GM23338 (cell line): Measurements from ENCODE around the gene SLC39A11. TPM values are rescaled to one million over a fixed set of nuclear protein-coding genes. Genes with fewer than 3 reads are reported as not detected.

Source experiments
- ATAC-seq: fragments of 200-7000 bp; cut with Tn5 transposase; 3 replicates; pipeline ENCODE4 v1.9.1; 2020
- DNase-seq: peaks from one replicate; pipeline ENCODE4 v3.0.0-alpha.2; 2015; ENCODE audit warnings: low spot score
- H2AFZ ChIP-seq: fragments of 200-600 bp; sonication (generic); 2 replicates; pipeline ENCODE4 v1.8.0; 2016; ENCODE audit warnings: antibody characterized with exemption, mild to moderate bottlenecking, moderate library complexity
- H3F3A ChIP-seq: fragments of 200-600 bp; sonication (generic); replicated peaks from 2 replicates; pipeline ENCODE4 v1.8.0; 2017; ENCODE audit warnings: antibody characterized with exemption, mixed run types, low read depth
- H3K27ac ChIP-seq: fragments of 200-600 bp; sonication (generic); 2 replicates; pipeline ENCODE4 v1.6.1; 2016; ENCODE audit warnings: low read depth
- H3K27me3 ChIP-seq: fragments of 200-600 bp; sonication (generic); 2 replicates; pipeline ENCODE4 v1.8.0; 2016; ENCODE audit warnings: mild to moderate bottlenecking, mixed run types, moderate library complexity; ENCODE audit not compliant: insufficient read depth
- H3K36me3 ChIP-seq: fragments of 200-600 bp; sonication (generic); 2 replicates; pipeline ENCODE4 v1.8.0; 2016; ENCODE audit warnings: mild to moderate bottlenecking; ENCODE audit not compliant: insufficient read depth
- H3K4me1 ChIP-seq: fragments of 200-600 bp; sonication (generic); 2 replicates; pipeline ENCODE4 v1.8.0; 2016; ENCODE audit warnings: mild to moderate bottlenecking, moderate library complexity; ENCODE audit not compliant: insufficient read depth
- H3K4me2 ChIP-seq: fragments of 200-600 bp; sonication (generic); 2 replicates; pipeline ENCODE4 v1.7.1; 2017; ENCODE audit warnings: mixed run types
- H3K4me3 ChIP-seq: fragments of 200-600 bp; sonication (generic); 2 replicates; pipeline ENCODE4 v1.6.1; 2016; ENCODE audit warnings: mixed run types
- H3K79me2 ChIP-seq: fragments of 200-600 bp; sonication (generic); replicated peaks from 2 replicates; pipeline ENCODE4 v1.8.0; 2017; ENCODE audit warnings: mild to moderate bottlenecking; ENCODE audit not compliant: insufficient read depth
- H3K9me2 ChIP-seq: fragments of 200-600 bp; sonication (generic); 2 replicates; pipeline ENCODE4 v1.8.0; 2017; ENCODE audit not compliant: insufficient read depth
- H4K20me1 ChIP-seq: fragments of 200-600 bp; sonication (generic); replicated peaks from 2 replicates; pipeline ENCODE4 v1.8.0; 2017; ENCODE audit warnings: mild to moderate bottlenecking; ENCODE audit not compliant: insufficient read depth
- H3K27ac Mint-ChIP-seq: 2 replicates; pipeline ENCODE4 v1.8.0; 2020; ENCODE audit warnings: inconsistent platforms, mild to moderate bottlenecking, moderate library complexity, mixed read lengths
- H3K27me3 Mint-ChIP-seq: 3 replicates; pipeline ENCODE4 v1.8.0; 2022; ENCODE audit warnings: low read depth, mild to moderate bottlenecking, moderate library complexity, mixed read lengths, inconsistent platforms; ENCODE audit not compliant: insufficient read depth, poor library complexity
- H3K36me3 Mint-ChIP-seq: 3 replicates; pipeline ENCODE4 v1.8.0; 2021; ENCODE audit warnings: low read depth, mild to moderate bottlenecking, inconsistent platforms, moderate library complexity, mixed read lengths
- H3K4me1 Mint-ChIP-seq: 3 replicates; pipeline ENCODE4 v1.8.0; 2020; ENCODE audit warnings: mild to moderate bottlenecking, inconsistent platforms, mixed read lengths
- H3K4me3 Mint-ChIP-seq: 3 replicates; pipeline ENCODE4 v1.8.0; 2021; ENCODE audit warnings: moderate library complexity, mild to moderate bottlenecking, inconsistent platforms, mixed read lengths
- H3K9me3 Mint-ChIP-seq: 3 replicates; pipeline ENCODE4 v1.8.0; 2020; ENCODE audit warnings: moderate library complexity, mild to moderate bottlenecking, inconsistent platforms, mixed read lengths
- CREB1 ChIP-seq: fragments of 250-450 bp; sonication (Bioruptor Pico); IDR thresholded peaks from 2 replicates; pipeline ENCODE4 v1.5.0; 2020; ENCODE audit warnings: low read depth, mild to moderate bottlenecking, moderate library complexity
- CTCF ChIP-seq, 2 experiments: fragments of 200-600 bp in 1 of 2; sonication (generic) in 1 of 2; conservative IDR thresholded peaks; 2 replicates each; pipeline versions ENCODE4 v1.5.1 to v1.6.1; 2016 to 2017; ENCODE audit warnings: antibody characterized with exemption in 2 of 2, low read depth in 2 of 2, mild to moderate bottlenecking in 2 of 2, moderate library complexity in 1 of 2
- EZH2 ChIP-seq: fragments of 200-600 bp; sonication (generic); IDR thresholded peaks from one replicate; pipeline ENCODE4 v1.8.0; 2017; ENCODE audit warnings: antibody characterized with exemption, mild to moderate bottlenecking, low read depth; ENCODE audit not compliant: unreplicated experiment
- EZH2phosphoT487 ChIP-seq: fragments of 200-600 bp; sonication (generic); IDR thresholded peaks from one replicate; pipeline ENCODE4 v1.8.1; 2018; ENCODE audit warnings: antibody characterized with exemption; ENCODE audit not compliant: unreplicated experiment
- JUNB ChIP-seq: IDR thresholded peaks from one replicate; pipeline ENCODE4 v1.6.1; 2016; ENCODE audit warnings: antibody characterized with exemption; ENCODE audit not compliant: unreplicated experiment
- NANOG ChIP-seq: IDR thresholded peaks from 2 replicates; pipeline ENCODE4 v1.6.1; 2016; ENCODE audit warnings: antibody characterized with exemption, borderline replicate concordance
- POLR2AphosphoS5 ChIP-seq: IDR thresholded peaks from 2 replicates; pipeline ENCODE4 v1.6.1; 2016; ENCODE audit warnings: antibody characterized with exemption, low read depth
- STAT1 ChIP-seq: IDR thresholded peaks from one replicate; pipeline ENCODE4 v1.6.1; 2016; ENCODE audit warnings: antibody characterized with exemption; ENCODE audit not compliant: unreplicated experiment
- ZNF114 ChIP-seq: fragments of 250-450 bp; sonication (Bioruptor Pico); IDR thresholded peaks from 2 replicates; pipeline ENCODE4 v1.5.0; 2020; ENCODE audit warnings: mild to moderate bottlenecking, moderate library complexity
- ZNF331 ChIP-seq: fragments of 250-450 bp; sonication (Bioruptor Pico); IDR thresholded peaks from 2 replicates; pipeline ENCODE4 v1.5.0; 2020; ENCODE audit warnings: low read depth, mild to moderate bottlenecking, moderate library complexity
- polyA plus RNA-seq: library from polyadenylated mRNA; unstranded; fragments of >200 nt; fragmentation: Nextera tagmentation; extraction: Ambion mirVana; gene quantifications from 2 replicates; pipeline ENCODE4 v1.2.1, GENCODE V29; 2016
- total RNA-seq: library from RNA; depleted of rRNA; stranded (reverse); fragments of >200 nt; shearing (Covaris generic); gene quantifications from 2 replicates; pipeline ENCODE4 v1.2.3, GENCODE V29; 2014
- TF ChIP-seq, protein P1 (sequence below): IDR thresholded peaks from one replicate; pipeline ENCODE4 v1.6.1; 2018; ENCODE audit warnings: antibody characterized with exemption; ENCODE audit not compliant: unreplicated experiment
- TF ChIP-seq, protein P2 (sequence below): IDR thresholded peaks from 2 replicates; pipeline ENCODE4 v1.6.1; 2016; ENCODE audit warnings: antibody characterized with exemption

Gene SLC39A11
- total and polyA plus RNA-seq, 2 experiments from 2014 or later: 10.8 to 18.1 TPM

GRCh38 chr17:72691017-72691416 is 401.5 kb downstream of the SLC39A11 start:
- Mint-ChIP-seq H3K4me1 (no peaks in the 10 kb centered on the region), H3K36me3 (no peaks in the 10 kb centered on the region; the same call in 2 of the 3 replicates), H3K4me3 (no peak overlapping the region), H3K9me3 (no peaks in the 10 kb centered on the region), H3K27ac (no peak overlapping the region), H3K27me3 (no peaks in the 10 kb centered on the region)
- Histone ChIP-seq H3K79me2 (no peaks in the 10 kb centered on the region), H3K9me2 (no peaks in the 10 kb centered on the region), H3F3A (no peaks in the 10 kb centered on the region), H3K36me3 (no peaks in the 10 kb centered on the region), H3K4me2 (no peak overlapping the region), H3K27ac (no peak overlapping the region), H4K20me1 (no peaks in the 10 kb centered on the region), H3K27me3 (no peaks in the 10 kb centered on the region), H2AFZ (no peak overlapping the region), H3K4me3 (no peak overlapping the region), H3K4me1 (no peaks in the 10 kb centered on the region)
- ATAC-seq: no peak
- DNase-seq: no peak
- TF ChIP-seq EZH2 (no peak), ZNF331 (CRISPR knock-in tag) (no peak), CREB1 (no peak), POLR2AphosphoS5 (no peak)

DNA sequence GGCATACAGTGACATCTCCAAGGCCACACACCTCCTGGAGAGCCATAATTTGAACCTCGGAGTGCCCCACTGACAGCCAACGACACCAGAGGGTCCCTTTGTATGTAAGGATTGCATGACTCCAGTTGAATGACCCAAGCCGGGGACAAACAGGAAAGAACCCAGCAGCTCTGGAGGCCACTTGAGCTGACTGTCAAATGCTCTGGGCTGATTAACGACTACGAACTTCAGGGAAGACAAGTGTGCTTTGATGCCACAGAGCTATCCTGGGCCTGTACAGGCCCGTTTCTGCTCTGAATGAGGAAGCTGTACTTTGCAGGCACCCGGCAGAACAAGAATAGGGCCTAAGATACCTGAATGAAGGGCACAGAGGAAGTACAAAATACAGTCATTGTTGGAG is 404.6 kb downstream of the SLC39A11 start:
- Histone ChIP-seq H3F3A (no peaks in the 10 kb centered on the region), H2AFZ (no peak overlapping the region), H3K27me3 (no peaks in the 10 kb centered on the region), H3K79me2 (no peaks in the 10 kb centered on the region), H3K4me1 (no peaks in the 10 kb centered on the region), H4K20me1 (no peaks in the 10 kb centered on the region), H3K4me2 (no peak overlapping the region), H3K36me3 (no peaks in the 10 kb centered on the region), H3K4me3 (no peak overlapping the region), H3K9me2 (no peaks in the 10 kb centered on the region), H3K27ac (no peak overlapping the region)
- Mint-ChIP-seq H3K4me1 (no peaks in the 10 kb centered on the region), H3K9me3 (no peaks in the 10 kb centered on the region), H3K4me3 (no peak overlapping the region), H3K27me3 (peaks cover 4% of the 10 kb centered on the region), H3K27ac (no peak overlapping the region), H3K36me3 (no peaks in the 10 kb centered on the region; the same call in 2 of the 3 replicates)
- ATAC-seq (no peak), DNase-seq (no peak)
- TF ChIP-seq JUNB: no peak
- TF ChIP-seq EZH2phosphoT487: no peak
- no peak for TF ChIP-seq CTCF (conservative IDR thresholded peaks at IDR 0.05; ENCODE audit: low read depth in 2 of 2)
- TF ChIP-seq, protein P1, sequence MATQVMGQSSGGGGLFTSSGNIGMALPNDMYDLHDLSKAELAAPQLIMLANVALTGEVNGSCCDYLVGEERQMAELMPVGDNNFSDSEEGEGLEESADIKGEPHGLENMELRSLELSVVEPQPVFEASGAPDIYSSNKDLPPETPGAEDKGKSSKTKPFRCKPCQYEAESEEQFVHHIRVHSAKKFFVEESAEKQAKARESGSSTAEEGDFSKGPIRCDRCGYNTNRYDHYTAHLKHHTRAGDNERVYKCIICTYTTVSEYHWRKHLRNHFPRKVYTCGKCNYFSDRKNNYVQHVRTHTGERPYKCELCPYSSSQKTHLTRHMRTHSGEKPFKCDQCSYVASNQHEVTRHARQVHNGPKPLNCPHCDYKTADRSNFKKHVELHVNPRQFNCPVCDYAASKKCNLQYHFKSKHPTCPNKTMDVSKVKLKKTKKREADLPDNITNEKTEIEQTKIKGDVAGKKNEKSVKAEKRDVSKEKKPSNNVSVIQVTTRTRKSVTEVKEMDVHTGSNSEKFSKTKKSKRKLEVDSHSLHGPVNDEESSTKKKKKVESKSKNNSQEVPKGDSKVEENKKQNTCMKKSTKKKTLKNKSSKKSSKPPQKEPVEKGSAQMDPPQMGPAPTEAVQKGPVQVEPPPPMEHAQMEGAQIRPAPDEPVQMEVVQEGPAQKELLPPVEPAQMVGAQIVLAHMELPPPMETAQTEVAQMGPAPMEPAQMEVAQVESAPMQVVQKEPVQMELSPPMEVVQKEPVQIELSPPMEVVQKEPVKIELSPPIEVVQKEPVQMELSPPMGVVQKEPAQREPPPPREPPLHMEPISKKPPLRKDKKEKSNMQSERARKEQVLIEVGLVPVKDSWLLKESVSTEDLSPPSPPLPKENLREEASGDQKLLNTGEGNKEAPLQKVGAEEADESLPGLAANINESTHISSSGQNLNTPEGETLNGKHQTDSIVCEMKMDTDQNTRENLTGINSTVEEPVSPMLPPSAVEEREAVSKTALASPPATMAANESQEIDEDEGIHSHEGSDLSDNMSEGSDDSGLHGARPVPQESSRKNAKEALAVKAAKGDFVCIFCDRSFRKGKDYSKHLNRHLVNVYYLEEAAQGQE: no peak
- TF ChIP-seq ZNF331 (CRISPR knock-in tag): no peak
- TF ChIP-seq, protein P2, sequence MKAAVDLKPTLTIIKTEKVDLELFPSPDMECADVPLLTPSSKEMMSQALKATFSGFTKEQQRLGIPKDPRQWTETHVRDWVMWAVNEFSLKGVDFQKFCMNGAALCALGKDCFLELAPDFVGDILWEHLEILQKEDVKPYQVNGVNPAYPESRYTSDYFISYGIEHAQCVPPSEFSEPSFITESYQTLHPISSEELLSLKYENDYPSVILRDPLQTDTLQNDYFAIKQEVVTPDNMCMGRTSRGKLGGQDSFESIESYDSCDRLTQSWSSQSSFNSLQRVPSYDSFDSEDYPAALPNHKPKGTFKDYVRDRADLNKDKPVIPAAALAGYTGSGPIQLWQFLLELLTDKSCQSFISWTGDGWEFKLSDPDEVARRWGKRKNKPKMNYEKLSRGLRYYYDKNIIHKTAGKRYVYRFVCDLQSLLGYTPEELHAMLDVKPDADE: no peak
- TF ChIP-seq CREB1: no peak
- no peak for TF ChIP-seq ZNF114 (CRISPR knock-in tag)
- TF ChIP-seq STAT1: no peak
- no peak for TF ChIP-seq EZH2
- no peak for TF ChIP-seq NANOG
- TF ChIP-seq POLR2AphosphoS5: no peak
